Measurements from ENCODE around the gene XKR8.

XKR8 gene

GRCh38 chr1:27951396-27951795 is 8.4 kb upstream of the XKR8 start:
- Histone ChIP-seq H3K79me2 (ENCODE audit: insufficient read depth, low read depth) (no peaks in the 10 kb centered on the region), H3K4me3 (IDR thresholded peaks at IDR 0.05; ENCODE audit: insufficient read depth, low read depth, low read length) (no peak overlapping the region), H3K4me1 (ENCODE audit: low read depth, poor library complexity, severe bottlenecking) (no peaks in the 10 kb centered on the region), H3K27me3 (ENCODE audit: insufficient read depth, low read depth) (no peaks in the 10 kb centered on the region), H4K20me1 (ENCODE audit: insufficient read depth) (no peaks in the 10 kb centered on the region), H3K9ac (no peak overlapping the region), H3K4me2 (no peak overlapping the region), H3K36me3 (ENCODE audit: insufficient read depth) (no peaks in the 10 kb centered on the region), H2AFZ (ENCODE audit: low read depth) (no peak overlapping the region), H3K27ac (no peak overlapping the region)
- TF ChIP-seq CTCF (conservative IDR thresholded peaks at IDR 0.05; ENCODE audit: low read depth, low read length): no peak

- no peak overlapping the region for H3K4me3 ChIP-seq (IDR thresholded peaks at IDR 0.05; ENCODE audit: insufficient read depth, low read depth, low read length)
- H3K27me3 ChIP-seq (ENCODE audit: insufficient read depth, low read depth): no peaks in the 10 kb centered on the region
- no peaks in the 10 kb centered on the region for H4K20me1 ChIP-seq (ENCODE audit: insufficient read depth)
- no peaks in the 10 kb centered on the region for H3K36me3 ChIP-seq (ENCODE audit: insufficient read depth)
- no peak overlapping the region for H3K4me2 ChIP-seq
- H3K79me2 ChIP-seq (ENCODE audit: insufficient read depth, low read depth): no peaks in the 10 kb centered on the region
- no peak overlapping the region for H3K27ac ChIP-seq
- H3K9ac ChIP-seq: no peak overlapping the region
- H3K4me1 ChIP-seq (ENCODE audit: low read depth, poor library complexity, severe bottlenecking): no peaks in the 10 kb centered on the region
- no peak overlapping the region for H2AFZ ChIP-seq (ENCODE audit: low read depth)
- no peak for TF ChIP-seq CTCF (conservative IDR thresholded peaks at IDR 0.05; ENCODE audit: low read depth, low read length)
These were observed 7.6 kb upstream of the XKR8 start for GRCh38 chr1:27952147-27952546.

- H2AFZ ChIP-seq (ENCODE audit: low read depth): no peak overlapping the region
These were observed 5.6 kb upstream of the XKR8 start for GRCh38 chr1:27954186-27954585.

GRCh38 chr1:27955076-27955475 is 4.7 kb upstream of the XKR8 start:
- H3K4me2 ChIP-seq: no peak overlapping the region
- no peaks in the 10 kb centered on the region for H3K36me3 ChIP-seq (ENCODE audit: insufficient read depth)
- no peak overlapping the region for H2AFZ ChIP-seq (ENCODE audit: low read depth)
- TF ChIP-seq CTCF (conservative IDR thresholded peaks at IDR 0.05; ENCODE audit: low read depth, low read length): no peak
- H4K20me1 ChIP-seq (ENCODE audit: insufficient read depth): no peaks in the 10 kb centered on the region
- H3K79me2 ChIP-seq (ENCODE audit: insufficient read depth, low read depth): no peaks in the 10 kb centered on the region
- H3K27me3 ChIP-seq (ENCODE audit: insufficient read depth, low read depth): no peaks in the 10 kb centered on the region
- no peak overlapping the region for H3K27ac ChIP-seq
- no peak overlapping the region for H3K4me3 ChIP-seq (IDR thresholded peaks at IDR 0.05; ENCODE audit: insufficient read depth, low read depth, low read length)
- no peaks in the 10 kb centered on the region for H3K4me1 ChIP-seq (ENCODE audit: low read depth, poor library complexity, severe bottlenecking)
- H3K9ac ChIP-seq: no peak overlapping the region

More at GRCh38 chr1:27954186-27954585, 5.6 kb upstream of the XKR8 start:
- Histone ChIP-seq H3K4me2 (no peak overlapping the region), H3K9ac (no peak overlapping the region), H3K27me3 (ENCODE audit: insufficient read depth, low read depth) (no peaks in the 10 kb centered on the region), H3K4me1 (ENCODE audit: low read depth, poor library complexity, severe bottlenecking) (no peaks in the 10 kb centered on the region), H3K4me3 (IDR thresholded peaks at IDR 0.05; ENCODE audit: insufficient read depth, low read depth, low read length) (no peak overlapping the region), H3K79me2 (ENCODE audit: insufficient read depth, low read depth) (no peaks in the 10 kb centered on the region), H4K20me1 (ENCODE audit: insufficient read depth) (no peaks in the 10 kb centered on the region), H3K27ac (no peak overlapping the region), H3K36me3 (ENCODE audit: insufficient read depth) (no peaks in the 10 kb centered on the region)
- no peak for TF ChIP-seq CTCF (conservative IDR thresholded peaks at IDR 0.05; ENCODE audit: low read depth, low read length)
